ENCODE data around the gene RNF168. TPM values are rescaled to one million over a fixed set of nuclear protein-coding genes. Genes with fewer than 3 reads are reported as not detected.
A peak's percentile ranks its signal among the peaks of the same experiment; 100 is the strongest.

Gene RNF168
- polyA plus RNA-seq, 3 donors = 4.4 to 6.9 (median 6.7) TPM

DNA sequence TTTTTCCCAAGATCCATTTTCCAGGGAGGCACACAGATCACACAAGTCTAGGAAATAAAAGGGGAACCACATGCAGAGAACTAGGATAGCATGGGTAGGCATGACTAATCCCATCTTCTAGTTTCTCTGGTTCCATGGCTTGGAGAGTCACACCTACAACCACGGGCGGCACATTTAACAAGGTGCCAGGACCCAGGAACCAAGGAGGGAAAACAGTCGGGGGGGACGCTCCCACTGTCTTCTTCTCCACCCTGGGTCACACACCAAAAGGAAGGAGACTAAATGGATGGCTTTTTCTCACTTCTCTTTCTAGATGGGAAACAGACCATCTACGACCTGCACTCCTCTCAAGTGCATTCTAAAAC is 16.1 kb upstream of the RNF168 start:
- no peaks in the 10 kb centered on the region for H3K4me1 Mint-ChIP-seq
- no peak overlapping the region for H3K27ac Mint-ChIP-seq
- Histone ChIP-seq H3K4me2 (replicated peaks; ENCODE audit: extremely low read depth, low read length, poor library complexity, severe bottlenecking) (no peak overlapping the region), H3K27me3 (ENCODE audit: control insufficient read depth in 2 of 2, insufficient read depth in 2 of 2, low read length in 2 of 2) (no peaks in the 10 kb centered on the region), H2AFZ (ENCODE audit: insufficient read depth, low read depth, low read length, poor library complexity, severe bottlenecking) (no peak overlapping the region), H3K27ac (ENCODE audit: low read depth in 1 of 2, low read length in 2 of 2) (no peak overlapping the region), H3K79me2 (ENCODE audit: insufficient read depth, low read length) (no peaks in the 10 kb centered on the region), H4K20me1 (ENCODE audit: insufficient read depth, low read length) (no peaks in the 10 kb centered on the region), H3K36me3 (replicated peaks in 1 of 2; ENCODE audit: control insufficient read depth in 1 of 2, insufficient read depth in 2 of 2, low read length in 2 of 2) (no peaks in the 10 kb centered on the region), H3K4me1 (ENCODE audit: control insufficient read depth in 1 of 2, insufficient read depth in 2 of 2, low read length in 2 of 2) (no peaks in the 10 kb centered on the region), H3K9ac (ENCODE audit: insufficient read depth, low read length, poor library complexity, severe bottlenecking) (no peak overlapping the region), H3K9me3 (replicated peaks in 1 of 2; ENCODE audit: control insufficient read depth in 1 of 2, insufficient read depth in 1 of 2, low read length in 2 of 2) (peaks cover 53 to 62% of the 10 kb centered on the region in 2 donors), H3K4me3 (replicated peaks in 1 of 3; ENCODE audit: low read depth in 2 of 3, low read length in 3 of 3) (peak overlapping the region in 1 of 3 experiments; percentile 25)
- H3K27me3 Mint-ChIP-seq (ENCODE audit: low read depth in 3 of 3) = peaks cover 0 to 2% (median 0%) of the 10 kb centered on the region in 3 donors
- H3K36me3 Mint-ChIP-seq = no peaks in the 10 kb centered on the region
- WGBS (ENCODE audit: insufficient coverage) = no CpG with 5 or more reads among the region's 5 CpGs
- DNase-seq = no peak
- peaks cover 35 to 71% (median 66%) of the 10 kb centered on the region in 7 donors for H3K9me3 Mint-ChIP-seq
- intact Hi-C loops (cut with micrococcal nuclease) = loop anchor here in 1 of 2 donors (5.0 kb wide), 1 partner anchor 267 kb away; no protein-coding TSS in a partner anchor
- TF ChIP-seq, protein P1, sequence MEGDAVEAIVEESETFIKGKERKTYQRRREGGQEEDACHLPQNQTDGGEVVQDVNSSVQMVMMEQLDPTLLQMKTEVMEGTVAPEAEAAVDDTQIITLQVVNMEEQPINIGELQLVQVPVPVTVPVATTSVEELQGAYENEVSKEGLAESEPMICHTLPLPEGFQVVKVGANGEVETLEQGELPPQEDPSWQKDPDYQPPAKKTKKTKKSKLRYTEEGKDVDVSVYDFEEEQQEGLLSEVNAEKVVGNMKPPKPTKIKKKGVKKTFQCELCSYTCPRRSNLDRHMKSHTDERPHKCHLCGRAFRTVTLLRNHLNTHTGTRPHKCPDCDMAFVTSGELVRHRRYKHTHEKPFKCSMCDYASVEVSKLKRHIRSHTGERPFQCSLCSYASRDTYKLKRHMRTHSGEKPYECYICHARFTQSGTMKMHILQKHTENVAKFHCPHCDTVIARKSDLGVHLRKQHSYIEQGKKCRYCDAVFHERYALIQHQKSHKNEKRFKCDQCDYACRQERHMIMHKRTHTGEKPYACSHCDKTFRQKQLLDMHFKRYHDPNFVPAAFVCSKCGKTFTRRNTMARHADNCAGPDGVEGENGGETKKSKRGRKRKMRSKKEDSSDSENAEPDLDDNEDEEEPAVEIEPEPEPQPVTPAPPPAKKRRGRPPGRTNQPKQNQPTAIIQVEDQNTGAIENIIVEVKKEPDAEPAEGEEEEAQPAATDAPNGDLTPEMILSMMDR (IDR thresholded peaks at IDR 0.05) = no peak
- no peak overlapping the region for H3K4me3 Mint-ChIP-seq

GRCh38 chr3:196518966-196519717 is 15.6 kb upstream of the RNF168 start:
- no peaks in the 10 kb centered on the region for H3K27me3 ChIP-seq (ENCODE audit: control insufficient read depth in 2 of 2, insufficient read depth in 2 of 2, low read length in 2 of 2)
- no peaks in the 10 kb centered on the region for H3K4me1 Mint-ChIP-seq
- H3K4me3 ChIP-seq (replicated peaks in 1 of 3; ENCODE audit: low read depth in 2 of 3, low read length in 3 of 3) = peak overlapping the region in 1 of 3 experiments; percentile 25
- DNase-seq = peak; percentile 30 to 50 (median 39)
- H3K9ac ChIP-seq (ENCODE audit: insufficient read depth, low read length, poor library complexity, severe bottlenecking) = no peak overlapping the region
- no peak overlapping the region for H3K27ac Mint-ChIP-seq
- H2AFZ ChIP-seq (ENCODE audit: insufficient read depth, low read depth, low read length, poor library complexity, severe bottlenecking) = no peak overlapping the region
- no peaks in the 10 kb centered on the region for H3K79me2 ChIP-seq (ENCODE audit: insufficient read depth, low read length)
- H3K36me3 ChIP-seq (replicated peaks in 1 of 2; ENCODE audit: control insufficient read depth in 1 of 2, insufficient read depth in 2 of 2, low read length in 2 of 2) = no peaks in the 10 kb centered on the region
- H3K27ac ChIP-seq (ENCODE audit: low read depth in 1 of 2, low read length in 2 of 2) = no peak overlapping the region
- intact Hi-C loops (cut with micrococcal nuclease) = loop anchor here in 1 of 2 donors (5.0 kb wide), 1 partner anchor 267 kb away; no protein-coding TSS in a partner anchor
- H3K27me3 Mint-ChIP-seq (ENCODE audit: low read depth in 3 of 3) = peaks cover 0 to 1% (median 0%) of the 10 kb centered on the region in 3 donors
- TF ChIP-seq, protein P1 (IDR thresholded peaks at IDR 0.05) = peak; percentile 33
- H3K9me3 Mint-ChIP-seq = peaks cover 35 to 71% (median 66%) of the 10 kb centered on the region in 7 donors
- no peaks in the 10 kb centered on the region for H3K36me3 Mint-ChIP-seq
- H3K4me3 Mint-ChIP-seq = no peak overlapping the region
- no peak overlapping the region for H3K4me2 ChIP-seq (replicated peaks; ENCODE audit: extremely low read depth, low read length, poor library complexity, severe bottlenecking)
- WGBS (ENCODE audit: insufficient coverage) = 46% methylated on average over 3 of the region's 12 CpGs
- H4K20me1 ChIP-seq (ENCODE audit: insufficient read depth, low read length) = no peaks in the 10 kb centered on the region
- peaks cover 53 to 62% of the 10 kb centered on the region in 2 donors for H3K9me3 ChIP-seq (replicated peaks in 1 of 2; ENCODE audit: control insufficient read depth in 1 of 2, insufficient read depth in 1 of 2, low read length in 2 of 2)
- no peaks in the 10 kb centered on the region for H3K4me1 ChIP-seq (ENCODE audit: control insufficient read depth in 1 of 2, insufficient read depth in 2 of 2, low read length in 2 of 2)

Data from CD14-positive monocyte (primary cell).